Pancreas (tissue), 10 donors: ENCODE measurements around the gene HSBP1L1. TPM values are rescaled to one million over a fixed set of nuclear protein-coding genes. Genes with fewer than 3 reads are reported as not detected.

Source experiments
- ATAC-seq, 4 donors: fragments of 200-7000 bp; cut with Tn5 transposase; one replicate each; pipeline versions ENCODE4 v1.8.0 to v1.9.1; 2020; ENCODE audit warnings: mild to moderate bottlenecking in 4 of 4, moderate library complexity in 4 of 4
- DNase-seq, 6 donors: peaks; one replicate each; pipeline ENCODE4 v3.0.0-alpha.2; 2020
- FAIRE-seq: peaks from 2 replicates; lab custom pipeline; 2012; peaks lifted over from hg19 to GRCh38; lab: Jason Lieb, UNC
- H3K27ac ChIP-seq, 4 donors: fragments of 200-600 bp; sonication (generic); 1 replicate in 3 of 4; 2 replicates in 1 of 4; pipeline versions ENCODE4 v1.5.0 to v1.8.0; 2020
- H3K27me3 ChIP-seq, 4 donors: fragments of 200-600 bp; one replicate each; pipeline ENCODE4 v1.8.0; 2021
- H3K36me3 ChIP-seq, 3 donors: fragments of 200-600 bp; sonication (generic) in 1 of 3; one replicate each; pipeline versions ENCODE4 v1.5.0 to v1.8.0; 2020 to 2021
- H3K4me1 ChIP-seq, 3 donors: fragments of 200-600 bp; one replicate each; pipeline ENCODE4 v1.8.0; 2021
- H3K4me3 ChIP-seq, 4 donors: fragments of 200-600 bp; sonication (generic) in 2 of 4; one replicate each; pipeline versions ENCODE4 v1.5.0 to v1.8.0; 2020 to 2021
- H3K9me3 ChIP-seq, 4 donors: fragments of 200-600 bp; one replicate each; pipeline ENCODE4 v1.8.0; 2021
- WGBS, 2 donors: extraction: QIAGEN DNeasy Blood & Tissue Kit; methylation state at CpG; one replicate each; pipeline ENCODE4 v1.1.7; 2013; 5-methylcytosine and 5-hydroxymethylcytosine counted together
- intact Hi-C, 3 donors: fragments of 100-400 bp; cut with DNase I; formaldehyde crosslinking; loops; one replicate each; pipeline versions ENCODE4 v1.11.1 to v1.14.2; 2022
- polyA plus RNA-seq, 2 donors: library from polyadenylated mRNA; stranded (reverse); fragments of 200-250 nt; gene quantifications; one replicate each; pipeline ENCODE4 v1.2.3, GENCODE V29; 2013
- total RNA-seq, 6 donors: library from RNA; stranded (reverse); fragmentation: NEBNext Ultra II Directional in 4 of 6; extraction: Animal tissue kit (Norgen Biotek cat#: 25700) in 4 of 6; gene quantifications; one replicate each; pipeline versions ENCODE4 v1.2.1 to v1.2.4, GENCODE V29; 2021 to 2023
- TF ChIP-seq, protein P1 (sequence below), 4 donors: fragments of 200-600 bp; sonication (generic) in 3 of 4; IDR thresholded peaks; one replicate each; pipeline versions ENCODE4 v1.5.0 to v1.8.0; 2021; ENCODE audit warnings: antibody characterized with exemption in 4 of 4
- donor health status: healthy with polysubstance abuse.
- donor health status: DM: no; HTN: no; CAD: no; lungs with moderate emphysema.
- donor health status: DM: no; HTN: no; CAD: no.
- donor health status: control.
- donor health status: control.
- donor health status: Bipolar disorder and iron deficiency.
- donor health status: DM: yes; HTN: yes; CAD: no.
- donor health status: DM: no; HTN: no; CAD: no.
- donor health status: DM: no; HTN: no; CAD: no.
- donor health status: DM: yes; HTN: yes; CAD: no.

The HSBP1L1 gene
- total and polyA plus RNA-seq, 8 donors: 9.2 to 43.6 (median 14.3) TPM

DNA sequence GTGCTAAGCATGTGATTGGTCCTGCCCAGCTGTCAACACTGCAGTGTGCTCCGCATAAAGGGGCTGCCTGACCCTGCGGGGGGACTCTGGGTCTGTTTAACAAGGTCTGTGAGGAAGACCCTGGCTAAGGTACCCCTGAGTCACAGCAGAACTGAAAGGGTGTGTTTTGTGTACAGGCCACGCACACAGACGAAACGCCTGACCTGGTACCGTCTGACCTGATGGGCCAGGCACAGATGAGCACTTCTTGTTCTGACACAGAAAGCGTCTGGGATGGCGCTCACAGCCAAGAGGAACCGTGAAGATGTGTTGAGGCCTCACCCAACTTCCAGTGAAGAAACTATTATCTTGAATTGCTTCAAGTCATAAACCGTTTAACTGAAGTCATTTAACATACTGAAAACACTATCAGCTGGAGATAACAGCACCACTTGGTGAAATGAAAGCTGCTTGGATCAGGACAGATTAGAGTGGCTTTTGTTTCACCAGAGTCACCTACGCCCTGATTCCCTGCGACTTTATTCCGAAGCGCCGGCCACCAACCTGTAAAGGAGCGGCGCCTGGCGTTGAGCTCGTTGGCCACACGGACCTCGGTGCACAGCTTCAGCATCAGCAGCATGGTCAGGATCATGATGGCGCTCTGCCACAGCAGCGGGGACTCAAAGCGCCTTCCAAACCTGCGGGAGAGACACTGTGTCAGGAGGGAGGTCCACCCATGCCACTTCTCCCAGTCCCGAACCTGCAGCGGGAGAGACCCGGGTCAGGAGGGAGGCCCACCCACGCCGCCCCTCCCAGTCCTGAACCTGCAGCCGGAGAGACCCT lies 21.4 kb upstream of the HSBP1L1 start:
- Histone ChIP-seq H3K4me1 (peaks cover 0 to 16% (median 15%) of the 10 kb centered on the region in 3 donors), H3K36me3 (peaks cover 0 to 7% (median 4%) of the 10 kb centered on the region in 3 donors)

GRCh38 chr18:79943608-79944125 lies 20.8 kb upstream of the HSBP1L1 start:
- ATAC-seq (peak; percentile 18 to 42 (median 28)), DNase-seq (peak in 1 of 6 donors; percentile 82), FAIRE-seq (no peak)
- Histone ChIP-seq H3K9me3 (no peaks in the 10 kb centered on the region), H3K27ac (peak overlapping the region in 1 of 4 donors; percentile 12), H3K4me3 (no peak overlapping the region), H3K4me1 (peaks cover 0 to 19% (median 15%) of the 10 kb centered on the region in 3 donors), H3K27me3 (no peaks in the 10 kb centered on the region), H3K36me3 (peaks cover 0 to 7% (median 4%) of the 10 kb centered on the region in 3 donors)
- intact Hi-C loops: no loop called here
- 71 to 77% methylated on average over 18 to 20 of the region's 20 CpGs for WGBS, 2 donors
- TF ChIP-seq, protein P1, sequence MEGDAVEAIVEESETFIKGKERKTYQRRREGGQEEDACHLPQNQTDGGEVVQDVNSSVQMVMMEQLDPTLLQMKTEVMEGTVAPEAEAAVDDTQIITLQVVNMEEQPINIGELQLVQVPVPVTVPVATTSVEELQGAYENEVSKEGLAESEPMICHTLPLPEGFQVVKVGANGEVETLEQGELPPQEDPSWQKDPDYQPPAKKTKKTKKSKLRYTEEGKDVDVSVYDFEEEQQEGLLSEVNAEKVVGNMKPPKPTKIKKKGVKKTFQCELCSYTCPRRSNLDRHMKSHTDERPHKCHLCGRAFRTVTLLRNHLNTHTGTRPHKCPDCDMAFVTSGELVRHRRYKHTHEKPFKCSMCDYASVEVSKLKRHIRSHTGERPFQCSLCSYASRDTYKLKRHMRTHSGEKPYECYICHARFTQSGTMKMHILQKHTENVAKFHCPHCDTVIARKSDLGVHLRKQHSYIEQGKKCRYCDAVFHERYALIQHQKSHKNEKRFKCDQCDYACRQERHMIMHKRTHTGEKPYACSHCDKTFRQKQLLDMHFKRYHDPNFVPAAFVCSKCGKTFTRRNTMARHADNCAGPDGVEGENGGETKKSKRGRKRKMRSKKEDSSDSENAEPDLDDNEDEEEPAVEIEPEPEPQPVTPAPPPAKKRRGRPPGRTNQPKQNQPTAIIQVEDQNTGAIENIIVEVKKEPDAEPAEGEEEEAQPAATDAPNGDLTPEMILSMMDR (IDR thresholded peaks at IDR 0.05): no peak

More for the DNA sequence above, 21.4 kb upstream of the HSBP1L1 start:
- no peak overlapping the region for H3K4me3 ChIP-seq
- DNase-seq: peak in 2 of 6 donors; percentile 10 to 15
- intact Hi-C loops: no loop called here
- H3K27ac ChIP-seq: no peak overlapping the region
- TF ChIP-seq, protein P1 (IDR thresholded peaks at IDR 0.05): no peak
- 80 to 84% methylated on average over 29 to 31 of the region's 31 CpGs for WGBS, 2 donors
- ATAC-seq: no peak
- H3K9me3 ChIP-seq: no peaks in the 10 kb centered on the region
- FAIRE-seq: no peak
- no peaks in the 10 kb centered on the region for H3K27me3 ChIP-seq

DNA sequence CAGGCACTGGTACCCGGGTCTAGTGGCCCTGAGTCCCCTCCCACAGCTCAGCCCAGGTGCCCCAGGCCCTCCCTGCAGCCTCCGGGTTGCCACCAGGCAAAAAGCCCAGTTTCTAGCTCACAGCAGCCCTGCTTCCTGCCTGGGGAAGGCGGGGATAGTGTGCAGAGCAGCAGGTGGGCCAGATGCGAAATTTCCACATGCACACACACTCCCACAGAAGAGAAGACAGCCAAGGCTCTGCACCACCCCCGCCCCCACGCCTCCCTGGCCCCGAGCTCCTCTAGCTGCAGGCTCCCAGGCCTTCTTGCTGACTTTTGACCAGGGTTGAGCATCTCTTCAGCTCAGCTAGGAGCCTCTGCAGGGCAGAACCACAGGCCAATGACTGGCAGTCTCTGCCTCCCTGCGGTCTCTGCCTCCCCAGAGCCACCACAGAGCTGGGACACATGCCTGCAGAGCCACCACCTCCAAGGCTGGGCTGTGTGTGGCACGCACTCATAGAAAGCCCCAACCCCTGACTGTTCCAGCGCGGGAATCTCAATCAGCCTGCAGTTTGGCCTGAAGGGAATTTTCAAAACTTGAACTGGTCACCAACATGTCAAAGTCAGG lies 20.2 kb upstream of the HSBP1L1 start:
- TF ChIP-seq, protein P1 (IDR thresholded peaks at IDR 0.05): no peak
- no peaks in the 10 kb centered on the region for H3K27me3 ChIP-seq
- no peak for FAIRE-seq
- intact Hi-C loops: no loop called here
- H3K36me3 ChIP-seq: peaks cover 0 to 7% (median 4%) of the 10 kb centered on the region in 3 donors
- 33 to 37% methylated on average over 10 to 11 of the region's 11 CpGs for WGBS, 2 donors
- DNase-seq: peak; percentile 71 to 91 (median 86)
- H3K4me3 ChIP-seq: no peak overlapping the region
- H3K4me1 ChIP-seq: peaks cover 0 to 24% (median 15%) of the 10 kb centered on the region in 3 donors
- peak; percentile 88 to 96 (median 91) for ATAC-seq
- H3K27ac ChIP-seq: peak overlapping the region in 2 of 4 donors; percentile 23 to 28
- no peaks in the 10 kb centered on the region for H3K9me3 ChIP-seq

GRCh38 chr18:79944746-79945117 lies 19.7 kb upstream of the HSBP1L1 start:
- intact Hi-C loops: no loop called here
- TF ChIP-seq, protein P1 (IDR thresholded peaks at IDR 0.05): no peak
- FAIRE-seq (no peak), DNase-seq (no peak), ATAC-seq (no peak)
- Histone ChIP-seq H3K4me3 (no peak overlapping the region), H3K27me3 (no peaks in the 10 kb centered on the region), H3K4me1 (peaks cover 0 to 28% (median 15%) of the 10 kb centered on the region in 3 donors), H3K36me3 (peaks cover 0 to 7% (median 4%) of the 10 kb centered on the region in 3 donors), H3K9me3 (no peaks in the 10 kb centered on the region), H3K27ac (peak overlapping the region in 2 of 4 donors; percentile 23 to 28)
- 26 to 62% methylated on average over 2 to 3 of the region's 3 CpGs for WGBS, 2 donors
